Ovary (tissue), 3 donors: ENCODE results near the gene VIPR2.

Experiments
- CTCF ChIP-seq, 3 donors: fragments of 450-650 bp in 2 of 3; fragments of 200-600 bp in 1 of 3; IDR thresholded peaks; one replicate each; pipeline versions ENCODE4 v1.5.1 to v1.8.0; 2016 to 2022; ENCODE audit warnings: antibody characterized with exemption in 3 of 3, mild to moderate bottlenecking in 1 of 3
- POLR2A ChIP-seq: fragments of 450-650 bp; IDR thresholded peaks from one replicate; pipeline ENCODE4 v1.6.1; 2017; ENCODE audit warnings: antibody characterized with exemption, mild to moderate bottlenecking, moderate library complexity
- donor health status: DM: no; HTN: no; CAD: no.

GRCh38 chr7:159146084-159146858 lies 1.6 kb upstream of the VIPR2 start:
- no peak for TF ChIP-seq POLR2A
- TF ChIP-seq CTCF (IDR thresholded peaks at IDR 0.05), result no peak
